AG04450 (cell line): ENCODE results near the gene GANAB. TPM values are rescaled to one million over a fixed set of nuclear protein-coding genes. Genes with fewer than 3 reads are reported as not detected.

Experiments
- CTCF ChIA-PET: fragments of 300-600, 350-600 bp; formaldehyde crosslinking; extraction: SDS; loops from one replicate; lab custom pipeline; 2022; ENCODE audit warnings: antibody characterized with exemption, inconsistent platforms; lab: Charles Lee
- POLR2A ChIA-PET: fragments of 350-600 bp; formaldehyde crosslinking; extraction: SDS; loops from one replicate; lab custom pipeline; 2021; ENCODE audit warnings: antibody characterized with exemption, inconsistent platforms; lab: Yijun Ruan, JAX
- DNase-seq: peaks from one replicate; pipeline ENCODE4 v3.0.0-alpha.2; 2011; ENCODE audit warnings: low read depth, low spot score
- H3K27ac ChIP-seq: one replicate; pipeline ENCODE4 v1.5.1; 2012; ENCODE audit warnings: low read depth, low read length, control low read depth
- H3K27me3 ChIP-seq: one replicate; pipeline ENCODE4 v1.6.0; 2012; ENCODE audit warnings: low read length; ENCODE audit not compliant: control insufficient read depth, insufficient read depth
- H3K4me3 ChIP-seq: 2 replicates; pipeline ENCODE4 v1.5.1; 2011; ENCODE audit warnings: mild to moderate bottlenecking, low read depth, low read length, control low read depth
- H3K9me3 ChIP-seq: 2 replicates; pipeline ENCODE4 v1.5.1; 2012; ENCODE audit warnings: low read length; ENCODE audit not compliant: control insufficient read depth, insufficient read depth
- polyA plus RNA-seq: library from polyadenylated mRNA; depleted of rRNA; stranded (reverse); fragments of >200 nt; gene quantifications from 2 replicates; pipeline ENCODE4 v1.2.3, GENCODE V29; 2011
- TF ChIP-seq, protein P1 (sequence below): IDR thresholded peaks from 2 replicates; pipeline ENCODE4 v1.5.1; 2011; ENCODE audit warnings: low read depth, low read length, control low read depth, inconsistent platforms

GANAB gene
- polyA plus RNA-seq, 1 experiment: 369 TPM

DNA sequence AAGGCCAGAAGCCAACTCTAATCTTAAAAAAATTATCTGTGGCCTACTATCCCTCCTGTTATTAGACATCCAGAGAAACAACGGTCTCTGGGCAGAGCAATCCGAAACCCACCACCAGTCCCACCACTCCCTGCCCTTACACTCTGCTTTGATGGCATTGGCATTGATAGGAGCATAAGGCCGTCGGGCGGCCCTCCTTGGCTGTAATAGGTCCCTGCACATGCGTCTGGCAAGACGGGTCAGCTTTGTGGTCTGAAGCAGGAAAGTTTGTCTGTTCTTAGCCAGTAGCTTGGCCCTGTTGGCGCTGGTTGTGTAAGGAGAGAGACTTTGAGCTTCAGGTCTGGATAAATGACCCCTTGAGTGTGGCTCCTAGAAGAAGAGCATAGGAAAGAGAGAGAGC, 51.3 kb downstream of the GANAB start:
- H3K27me3 ChIP-seq: no peaks in the 10 kb centered on the region
- DNase-seq: no peak
- H3K9me3 ChIP-seq: no peaks in the 10 kb centered on the region; the same call in 1 of the 2 replicates
- ChIA-PET CTCF (interaction anchor here (2.3 kb wide), 1 partner anchor 201 kb away, joined by 11 read pairs; no protein-coding TSS in a partner anchor), POLR2A (interaction anchor here (0.9 kb wide), 1 partner anchor 70 kb away, joined by 6 read pairs; the partner anchor contains the start of genes C11orf98 and CSKMT)
- no peak overlapping the region for H3K4me3 ChIP-seq
- H3K27ac ChIP-seq: no peak overlapping the region
- TF ChIP-seq, protein P1, sequence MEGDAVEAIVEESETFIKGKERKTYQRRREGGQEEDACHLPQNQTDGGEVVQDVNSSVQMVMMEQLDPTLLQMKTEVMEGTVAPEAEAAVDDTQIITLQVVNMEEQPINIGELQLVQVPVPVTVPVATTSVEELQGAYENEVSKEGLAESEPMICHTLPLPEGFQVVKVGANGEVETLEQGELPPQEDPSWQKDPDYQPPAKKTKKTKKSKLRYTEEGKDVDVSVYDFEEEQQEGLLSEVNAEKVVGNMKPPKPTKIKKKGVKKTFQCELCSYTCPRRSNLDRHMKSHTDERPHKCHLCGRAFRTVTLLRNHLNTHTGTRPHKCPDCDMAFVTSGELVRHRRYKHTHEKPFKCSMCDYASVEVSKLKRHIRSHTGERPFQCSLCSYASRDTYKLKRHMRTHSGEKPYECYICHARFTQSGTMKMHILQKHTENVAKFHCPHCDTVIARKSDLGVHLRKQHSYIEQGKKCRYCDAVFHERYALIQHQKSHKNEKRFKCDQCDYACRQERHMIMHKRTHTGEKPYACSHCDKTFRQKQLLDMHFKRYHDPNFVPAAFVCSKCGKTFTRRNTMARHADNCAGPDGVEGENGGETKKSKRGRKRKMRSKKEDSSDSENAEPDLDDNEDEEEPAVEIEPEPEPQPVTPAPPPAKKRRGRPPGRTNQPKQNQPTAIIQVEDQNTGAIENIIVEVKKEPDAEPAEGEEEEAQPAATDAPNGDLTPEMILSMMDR: no peak

DNA sequence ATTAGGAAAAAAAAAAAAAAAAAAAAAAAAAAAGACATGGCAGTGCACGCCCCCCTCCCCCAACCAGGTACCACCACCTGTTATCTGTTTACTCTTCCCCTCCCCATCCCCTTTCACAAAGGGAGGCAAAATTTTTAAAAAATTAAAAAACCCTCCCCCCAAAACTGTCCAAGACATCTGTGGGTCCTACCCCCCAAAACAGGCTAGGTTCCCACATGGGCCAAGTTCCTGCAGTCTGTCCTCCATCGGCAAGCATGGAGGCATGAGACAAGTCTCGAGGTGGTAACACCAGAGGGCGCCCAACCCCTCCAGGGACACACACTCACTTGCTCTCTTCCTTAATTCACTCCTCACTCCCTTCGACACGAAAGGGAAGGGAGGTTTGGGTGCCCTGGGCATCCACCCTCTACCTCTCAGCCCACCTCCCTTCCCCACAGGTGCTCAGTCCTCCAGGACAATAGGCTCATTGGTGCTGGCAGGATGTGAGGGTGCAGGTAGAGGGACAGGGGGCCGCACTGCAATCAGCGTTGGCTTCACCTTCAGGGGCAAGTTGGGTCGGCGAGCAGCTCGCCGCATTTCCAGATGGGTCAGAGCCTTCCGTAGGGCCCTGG, 52.9 kb downstream of the GANAB start:
- Histone ChIP-seq H3K4me3 (no peak overlapping the region), H3K27ac (no peak overlapping the region), H3K9me3 (no peaks in the 10 kb centered on the region; the same call in 1 of the 2 replicates), H3K27me3 (no peaks in the 10 kb centered on the region)
- ChIA-PET POLR2A (interaction anchor here (1.2 to 2.6 kb wide), 2 partner anchors 8 to 20 kb away, joined by 3 to 38 read pairs; partner anchors contain the start of genes EEF1G and MTA2), CTCF (interaction anchor here (0.6 to 3.9 kb wide), 8 partner anchors 18 to 199 kb away, joined by 3 to 14 read pairs (median 6); partner anchors contain the start of gene B3GAT3)
- peak; percentile 33 for DNase-seq
- TF ChIP-seq, protein P1: peak; percentile 68

GRCh38 chr11:62592989-62593421, 53.4 kb downstream of the GANAB start:
- Histone ChIP-seq H3K27ac (peak overlapping the region; percentile 11), H3K4me3 (no peak overlapping the region), H3K9me3 (no peaks in the 10 kb centered on the region; the same call in 1 of the 2 replicates), H3K27me3 (no peaks in the 10 kb centered on the region)
- ChIA-PET POLR2A (interaction anchor here (1.8 to 2.6 kb wide), 4 partner anchors 8 to 78 kb away, joined by 6 to 67 read pairs (median 35); partner anchors contain the start of genes C11orf98, CSKMT, EEF1G and LBHD1), CTCF (interaction anchor here (0.6 to 3.9 kb wide), 10 partner anchors 18 to 199 kb away, joined by 3 to 14 read pairs (median 6); partner anchors contain the start of gene B3GAT3)
- TF ChIP-seq, protein P1: no peak
- DNase-seq: no peak

DNA sequence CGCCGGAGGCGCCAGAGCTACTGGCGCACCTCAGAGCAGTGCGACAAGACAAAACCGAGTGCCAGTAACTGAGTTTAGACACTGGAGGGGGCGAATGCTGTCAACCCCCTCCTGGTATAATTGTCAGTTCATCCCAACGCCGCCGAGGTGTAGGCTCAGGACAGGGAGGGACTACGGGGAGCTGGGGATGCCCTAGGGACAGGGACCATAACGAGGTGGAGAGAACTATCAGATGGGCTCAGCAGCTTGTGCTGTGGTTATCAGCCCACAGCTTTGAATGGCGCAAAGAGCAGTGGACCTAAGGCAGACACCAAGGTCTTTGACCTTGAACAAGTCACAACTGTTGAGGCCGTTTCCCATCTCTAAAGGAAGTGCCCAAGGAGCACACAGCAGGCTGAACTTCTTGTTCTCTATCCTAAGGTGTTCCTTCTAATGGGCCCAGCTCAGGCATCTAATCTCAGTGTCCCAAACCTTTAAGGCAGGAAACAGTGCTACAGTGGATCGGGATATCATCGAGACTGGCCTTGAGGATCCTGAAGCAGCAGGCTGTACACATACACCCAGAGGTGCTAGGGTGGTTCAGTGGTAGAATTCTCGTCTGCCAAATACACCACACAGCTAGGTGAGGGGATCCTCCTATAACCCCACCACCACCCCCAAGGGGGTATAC, 54.1 kb downstream of the GANAB start:
- TF ChIP-seq, protein P1: no peak
- CTCF ChIA-PET: interaction anchor here (0.6 to 3.9 kb wide), 12 partner anchors 8 to 198 kb away, joined by 3 to 14 read pairs (median 6); partner anchors contain the start of gene B3GAT3
- POLR2A ChIA-PET: interaction anchor here (1.0 to 2.6 kb wide), 20 partner anchors 9 to 249 kb away, joined by 3 to 67 read pairs (median 7); partner anchors contain the start of genes AHNAK, B3GAT3, C11orf98 and CSKMT
- Histone ChIP-seq H3K4me3 (peak overlapping the region; percentile 68), H3K27ac (peak overlapping the region; percentile 80), H3K9me3 (no peaks in the 10 kb centered on the region; the same call in 1 of the 2 replicates), H3K27me3 (no peaks in the 10 kb centered on the region)
- DNase-seq: no peak
